GM18526 (cell line): ENCODE results near the gene POT1.

Experiments used
- POLR2A ChIP-seq: IDR thresholded peaks from 3 replicates; pipeline ENCODE4 v1.6.1; 2011; ENCODE audit not compliant: insufficient read length; ENCODE audit errors: extremely low read depth

The POT1 gene

DNA sequence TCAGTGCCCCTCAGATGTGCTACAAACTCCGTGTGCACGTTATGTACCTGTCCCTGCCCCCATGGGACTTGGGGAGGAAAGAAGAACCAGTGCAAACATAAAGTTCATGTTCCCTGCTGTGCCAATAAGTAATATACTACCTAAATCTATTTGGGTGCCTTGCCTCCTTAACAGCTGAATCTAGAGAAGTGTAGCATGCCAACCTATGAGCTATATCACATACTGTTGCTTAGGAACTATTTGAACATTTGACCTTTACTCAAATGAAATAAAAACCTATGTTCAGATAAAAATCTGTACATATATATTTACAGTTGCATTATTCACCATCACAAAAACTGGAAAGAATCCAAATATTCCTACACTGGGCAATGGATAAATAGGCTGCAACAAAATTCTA, 9.8 kb downstream of the POT1 start:
- TF ChIP-seq POLR2A: no peak

DNA sequence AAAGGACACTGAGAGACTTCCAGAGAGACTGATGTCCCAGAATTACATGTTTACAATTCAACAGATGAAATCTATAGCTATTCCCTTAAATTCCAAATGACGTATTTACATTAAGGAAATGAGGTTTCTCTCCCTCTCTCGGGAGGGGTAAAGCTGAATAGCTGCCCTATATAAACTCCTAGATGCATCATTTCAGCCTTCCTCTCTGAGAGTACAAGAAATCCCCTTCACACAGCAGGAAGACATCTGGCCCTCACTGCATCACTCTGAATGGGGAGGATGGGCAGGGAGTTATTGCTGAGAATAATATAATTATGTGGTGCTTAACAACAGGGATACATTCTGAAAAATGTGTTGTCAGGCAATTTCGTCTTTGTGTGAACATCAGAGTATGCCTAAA, 11.0 kb downstream of the POT1 start:
- no peak for TF ChIP-seq POLR2A

DNA sequence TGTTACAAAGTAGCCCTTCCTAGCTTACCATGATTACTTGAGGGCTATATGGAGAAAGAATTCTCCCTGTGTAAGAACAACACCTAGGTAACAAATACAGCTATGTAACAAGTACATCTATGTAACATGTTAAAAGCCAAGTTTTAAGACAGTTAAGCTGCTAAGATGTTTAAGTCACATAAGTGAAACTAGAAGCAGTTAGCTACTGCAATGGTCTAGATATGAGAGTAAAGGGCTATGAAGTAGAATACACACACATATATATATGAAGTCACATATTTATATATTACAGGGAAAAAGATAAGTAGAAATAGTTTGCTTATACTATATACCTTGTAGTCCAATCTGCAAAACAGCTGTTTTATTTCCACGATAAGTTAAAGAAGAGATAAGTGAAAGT, 14.4 kb downstream of the POT1 start:
- TF ChIP-seq POLR2A: no peak

DNA sequence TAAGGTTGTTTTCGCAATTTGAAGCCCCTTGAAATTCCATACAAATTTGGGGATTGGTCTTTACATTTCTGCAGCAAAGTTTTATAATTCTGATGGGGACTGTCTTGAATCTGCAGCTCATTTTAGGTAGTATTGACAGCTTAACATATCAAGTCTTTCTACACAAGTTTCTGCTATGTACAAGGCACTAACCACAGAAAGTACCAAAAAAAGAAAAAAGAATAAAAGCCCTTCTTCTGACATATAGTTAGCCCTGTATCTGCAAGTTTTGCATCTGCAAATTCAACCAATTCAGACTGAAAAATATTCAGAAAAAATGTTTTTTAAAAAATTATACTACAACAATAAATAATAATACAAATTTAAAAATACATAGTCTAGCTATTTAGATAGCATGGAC, 15.3 kb downstream of the POT1 start:
- no peak for TF ChIP-seq POLR2A

DNA sequence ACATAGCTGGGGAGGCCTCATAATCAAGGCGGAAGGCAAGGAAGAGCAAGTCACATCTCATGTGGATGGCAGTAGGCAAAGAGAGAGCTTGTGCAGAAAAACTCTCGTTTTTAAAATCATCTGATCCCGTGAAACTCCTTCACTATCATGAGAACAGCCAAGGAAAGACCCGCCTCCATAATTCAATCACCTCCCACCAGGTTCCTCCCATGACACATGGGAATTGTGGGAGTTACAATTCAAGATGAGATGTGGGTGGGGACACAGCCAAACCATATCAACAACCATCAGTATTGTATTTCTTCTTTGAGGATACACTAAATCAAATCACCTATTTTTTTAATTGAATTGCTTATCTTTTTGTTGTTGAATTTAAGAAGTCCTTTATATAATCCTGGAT, 16.7 kb downstream of the POT1 start:
- TF ChIP-seq POLR2A: no peak

DNA sequence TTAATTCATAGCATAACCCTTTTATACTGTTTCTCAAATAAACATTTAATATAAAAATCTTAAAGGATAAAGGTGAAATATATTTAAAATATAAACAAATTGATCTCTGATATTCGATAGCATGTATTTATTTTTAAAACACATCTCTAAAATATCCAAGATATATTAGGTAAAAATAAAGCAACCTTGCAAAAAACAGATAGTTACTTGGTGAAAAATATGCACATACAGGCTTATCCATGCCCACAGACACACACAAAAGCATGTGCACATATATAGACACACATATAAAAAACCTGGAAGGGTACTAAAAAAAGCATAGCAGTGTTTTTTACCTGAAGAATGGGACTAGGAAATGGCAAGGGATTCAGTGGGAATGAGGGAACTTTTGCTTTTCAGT, 19.8 kb downstream of the POT1 start:
- TF ChIP-seq POLR2A: no peak

DNA sequence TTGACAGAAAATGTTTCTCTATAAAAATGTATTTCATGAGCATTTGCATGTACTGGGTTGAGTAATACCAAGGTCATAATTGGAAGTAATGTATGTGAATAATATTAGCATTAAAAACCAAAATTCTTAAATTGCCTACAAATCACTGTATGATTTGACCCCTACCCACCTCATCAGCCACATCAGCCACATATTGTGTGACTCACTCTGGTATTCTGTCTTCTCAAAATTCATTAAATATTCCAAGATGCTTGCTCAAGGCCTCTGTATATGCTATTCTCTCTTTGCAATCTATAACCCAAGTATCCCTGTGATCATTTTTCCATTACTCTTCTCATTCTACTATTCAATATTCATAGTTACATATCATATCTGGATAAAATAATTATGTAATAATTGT, 21.4 kb downstream of the POT1 start:
- no peak for TF ChIP-seq POLR2A

DNA sequence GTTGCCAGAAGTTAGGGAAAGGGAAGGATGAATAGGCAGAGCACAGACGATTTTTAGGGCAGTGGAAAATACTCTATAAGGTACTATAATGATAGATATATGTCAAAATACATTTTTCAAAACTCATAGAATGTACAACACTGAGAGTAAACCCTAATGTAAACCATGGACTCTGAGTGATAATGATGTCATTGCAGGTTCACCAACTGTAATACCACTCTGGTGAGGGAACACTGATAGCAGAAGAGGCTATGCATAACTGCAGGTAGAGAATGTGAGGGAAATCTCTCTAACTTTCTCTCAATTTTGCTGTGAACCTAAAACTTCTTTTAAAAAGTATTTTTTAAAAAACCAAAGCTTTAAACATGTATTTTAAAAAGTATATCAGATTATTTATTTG, 22.1 kb downstream of the POT1 start:
- no peak for TF ChIP-seq POLR2A

DNA sequence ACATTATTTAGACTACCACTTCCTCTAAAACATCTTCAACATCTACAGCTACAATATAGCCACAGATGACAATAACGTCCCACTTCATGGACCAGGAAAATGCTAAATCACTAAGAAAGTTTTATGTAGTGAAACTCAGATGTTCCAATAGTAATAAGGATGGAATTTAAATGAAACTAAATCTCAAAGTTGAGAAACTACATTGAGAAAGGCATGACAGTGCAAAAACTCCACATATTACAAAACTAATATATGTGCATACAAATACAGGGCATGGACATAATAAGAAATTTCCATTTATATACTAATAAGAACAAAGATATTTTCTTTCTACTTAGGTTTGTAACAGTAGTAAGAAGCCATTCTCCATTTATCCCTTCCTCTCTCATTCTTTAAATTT, 31.1 kb downstream of the POT1 start:
- no peak for TF ChIP-seq POLR2A

DNA sequence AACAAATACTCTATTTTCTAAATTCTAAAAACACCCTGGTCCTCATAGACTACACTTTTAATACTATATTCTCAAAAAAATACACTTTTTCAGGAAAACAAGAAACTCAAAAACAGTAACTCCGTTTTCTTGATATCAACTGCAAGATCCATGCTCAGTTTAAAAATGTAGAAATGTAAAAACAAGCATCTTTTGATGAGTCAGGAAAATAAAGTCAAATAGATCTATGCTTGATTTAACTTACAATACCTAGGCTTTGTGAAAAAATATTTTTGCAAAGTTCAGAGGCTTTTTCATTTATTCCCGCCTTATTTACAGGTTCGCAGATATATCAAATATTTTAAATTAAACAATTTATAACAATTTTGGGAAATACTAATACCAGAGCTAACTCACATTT, 33.6 kb downstream of the POT1 start:
- no peak for TF ChIP-seq POLR2A

DNA sequence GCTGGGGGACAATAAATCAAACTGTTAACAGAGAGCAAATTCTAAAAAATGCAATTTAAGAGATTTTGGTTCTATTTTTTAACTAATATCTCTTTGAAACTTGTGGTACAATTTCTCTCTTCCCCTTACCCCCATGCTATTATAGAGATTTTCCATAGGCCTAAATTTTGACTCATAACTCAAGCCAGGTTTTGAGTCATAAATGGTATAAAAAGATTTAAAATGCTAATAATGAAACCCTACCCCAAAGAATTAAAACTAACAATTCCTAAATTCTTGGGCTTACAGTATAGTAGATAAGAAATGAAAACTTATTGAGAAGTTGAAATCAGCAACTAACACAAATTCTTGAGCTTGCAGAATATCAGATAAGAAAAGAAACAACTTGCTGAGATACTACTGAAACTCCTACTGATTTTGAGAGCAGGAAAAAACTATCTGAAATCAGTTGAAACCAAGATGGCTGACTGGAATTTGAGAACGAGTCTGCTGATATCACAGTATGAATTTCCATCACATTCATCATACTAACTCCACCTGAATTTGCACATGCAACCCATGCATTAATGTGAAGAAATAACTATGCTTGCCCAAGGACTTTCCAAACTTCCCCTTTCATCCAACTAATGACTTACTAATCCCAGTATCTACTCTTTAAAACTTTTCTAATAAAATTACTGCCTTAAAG, 36.3 kb downstream of the POT1 start:
- TF ChIP-seq POLR2A: no peak

DNA sequence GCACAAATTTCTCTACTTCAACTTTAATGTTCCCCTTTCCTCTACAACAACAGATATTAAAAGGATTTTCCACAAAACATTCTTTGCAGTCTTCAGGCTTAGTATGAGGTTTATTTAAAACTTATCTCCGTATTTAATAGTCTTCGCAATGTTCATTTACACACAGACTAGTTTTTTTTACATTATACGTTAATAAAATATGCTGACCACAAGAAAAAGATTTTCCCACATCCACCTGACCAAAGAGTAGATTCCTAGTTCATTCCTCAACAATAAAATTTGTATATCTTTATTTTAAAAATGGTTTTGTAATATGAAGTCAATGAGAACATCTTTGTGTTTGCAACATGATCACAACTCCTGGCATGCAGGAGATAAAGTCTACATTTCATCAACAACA, 42.4 kb downstream of the POT1 start:
- no peak for TF ChIP-seq POLR2A

DNA sequence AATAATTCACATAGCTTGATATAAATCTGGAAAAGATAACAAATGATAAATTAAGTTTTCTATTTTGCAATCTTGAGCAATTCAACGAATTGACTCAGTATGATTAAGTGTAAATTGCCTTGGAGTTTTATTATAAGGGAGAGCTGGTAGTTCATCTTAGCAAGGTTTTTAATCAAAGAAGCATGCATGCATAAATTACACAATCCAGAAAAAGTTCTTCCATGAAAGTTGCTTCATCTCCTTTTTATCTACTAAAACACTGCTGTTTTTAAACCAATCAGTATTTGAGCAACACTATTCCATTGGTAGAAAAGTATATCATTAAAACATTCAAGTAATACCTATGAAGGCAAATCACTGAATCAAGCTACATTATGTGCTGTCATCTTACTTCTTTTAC, 47.6 kb downstream of the POT1 start:
- TF ChIP-seq POLR2A: no peak

DNA sequence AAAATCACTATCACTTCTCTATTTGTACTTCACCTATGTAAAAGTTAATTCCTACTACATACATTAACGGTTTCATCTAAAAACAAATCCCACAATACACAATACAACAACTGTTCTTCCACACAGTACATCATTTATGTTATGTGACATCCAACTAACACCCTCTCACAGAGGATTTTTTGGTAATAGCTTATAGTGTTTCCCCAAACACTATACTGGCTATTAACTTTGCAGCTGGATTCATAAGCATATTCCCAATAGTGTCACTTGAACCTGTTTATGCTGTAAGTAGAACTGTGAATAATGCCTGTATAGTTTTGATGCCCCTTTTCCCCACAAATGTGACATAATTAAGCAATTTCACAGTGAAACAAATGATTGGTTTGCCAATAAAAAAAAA, 49.9 kb downstream of the POT1 start:
- no peak for TF ChIP-seq POLR2A

DNA sequence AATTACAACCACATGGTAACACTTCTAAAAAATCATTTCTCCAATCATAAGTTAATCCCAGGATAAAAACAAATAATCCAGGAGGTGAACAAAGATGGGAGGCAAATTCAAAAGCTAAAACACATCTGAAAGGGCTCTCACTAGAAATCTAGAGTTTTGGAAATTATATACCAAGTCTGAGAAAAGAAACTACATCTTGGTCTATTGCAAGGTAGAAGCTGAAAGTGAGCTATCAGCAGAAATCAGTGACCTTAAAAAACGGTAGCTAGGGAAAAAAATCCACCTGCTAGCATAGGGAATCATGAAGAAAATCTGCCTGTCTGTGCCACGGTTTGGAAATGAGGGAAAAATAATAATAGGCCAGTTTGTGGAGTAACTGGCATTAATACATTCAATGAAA, 50.5 kb downstream of the POT1 start:
- no peak for TF ChIP-seq POLR2A

DNA sequence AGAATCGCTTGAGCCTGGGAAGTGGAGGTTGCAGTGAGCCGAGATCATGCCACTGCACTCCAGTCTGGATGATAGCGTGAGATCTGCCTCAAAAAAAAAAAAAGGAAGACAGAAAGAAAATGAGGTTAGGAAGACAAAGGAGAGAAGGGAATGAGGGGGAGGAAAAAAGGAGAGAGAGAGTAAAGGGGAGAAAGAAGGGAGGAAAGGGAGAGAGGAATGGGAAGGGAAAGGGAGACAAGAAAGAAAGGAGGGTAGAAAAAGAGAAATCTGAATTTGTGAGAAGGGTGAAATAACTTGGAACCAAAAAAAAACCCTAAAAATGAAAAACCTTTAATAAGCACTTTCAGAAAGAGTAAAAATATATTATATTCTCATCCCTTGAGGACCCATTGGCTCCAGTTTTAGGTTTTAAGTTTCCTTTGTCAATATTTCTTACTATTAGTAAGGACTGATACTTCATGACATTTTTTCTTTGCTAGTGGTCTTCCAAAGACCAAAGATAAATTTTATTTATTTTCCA, 54.9 kb downstream of the POT1 start:
- no peak for TF ChIP-seq POLR2A

DNA sequence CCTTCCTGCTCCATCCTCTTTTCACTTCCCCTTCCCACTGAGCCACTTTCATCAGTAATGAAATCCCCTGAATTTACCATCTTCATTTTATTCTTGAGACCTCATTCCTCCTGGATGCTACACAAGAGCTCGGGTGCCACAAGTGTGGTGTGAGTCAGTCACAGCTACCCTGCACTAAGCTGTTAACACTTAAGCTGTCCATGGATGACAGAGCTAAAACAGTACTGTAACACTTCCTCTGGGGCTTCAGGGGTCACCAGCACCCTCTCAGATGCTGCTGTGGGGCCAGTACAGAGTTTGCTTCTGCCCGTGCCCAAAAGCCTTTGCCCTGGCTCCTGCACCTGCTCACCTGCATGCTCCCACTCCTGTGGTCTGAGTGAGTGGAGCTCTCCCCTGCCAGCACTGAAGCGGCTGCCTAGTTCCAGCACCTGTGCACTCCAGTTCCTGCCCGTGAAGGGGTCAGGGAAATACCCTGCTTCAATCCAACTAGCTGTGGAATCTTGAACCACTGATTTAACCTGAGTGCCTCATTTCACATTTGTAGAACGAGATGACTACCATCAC, 71.9 kb downstream of the POT1 start:
- TF ChIP-seq POLR2A: no peak
